SHP77 treated with DMSO at 0.1 percent for 48 hours (cell line): Measurements from ENCODE around the gene CNTNAP2.
"Not testable (repeated sequence)": the region's sequence is repeated elsewhere in the genome, so short reads cannot be mapped to it uniquely, and the experiment has no call there.

Experiments
- DNase-seq: peaks from one replicate; lab custom pipeline; 2025; lab: John Stamatoyannopoulos, UW

CNTNAP2 gene

GRCh38 chr7:148031811-148032210 is 1915.2 kb downstream of the CNTNAP2 start:
- DNase-seq, result no peak

- DNase-seq, result no peak
These were observed 1919.3 kb downstream of the CNTNAP2 start for GRCh38 chr7:148035950-148036349.

GRCh38 chr7:148037044-148037443 is 1920.4 kb downstream of the CNTNAP2 start:
- DNase-seq, result no peak

DNA sequence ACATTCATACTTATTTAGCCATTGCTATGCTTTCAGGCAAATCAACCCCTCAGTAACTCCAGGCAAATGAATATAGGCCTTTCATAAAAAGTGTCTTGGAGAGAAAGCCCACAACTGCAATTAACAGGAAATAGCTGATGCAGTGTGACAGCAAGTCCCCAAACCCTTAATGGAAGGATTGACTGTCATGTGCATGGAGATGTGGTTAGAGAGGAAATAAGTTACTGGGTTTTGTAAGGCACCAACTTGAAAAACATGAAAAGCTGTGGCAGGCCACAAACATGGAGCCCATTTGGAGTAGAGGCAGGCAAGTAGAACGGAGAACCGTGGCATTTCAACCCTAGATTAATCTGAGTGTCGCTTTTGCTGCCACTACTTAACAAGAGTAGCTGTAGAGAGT is 1924.6 kb downstream of the CNTNAP2 start:
- no peak for DNase-seq

DNA sequence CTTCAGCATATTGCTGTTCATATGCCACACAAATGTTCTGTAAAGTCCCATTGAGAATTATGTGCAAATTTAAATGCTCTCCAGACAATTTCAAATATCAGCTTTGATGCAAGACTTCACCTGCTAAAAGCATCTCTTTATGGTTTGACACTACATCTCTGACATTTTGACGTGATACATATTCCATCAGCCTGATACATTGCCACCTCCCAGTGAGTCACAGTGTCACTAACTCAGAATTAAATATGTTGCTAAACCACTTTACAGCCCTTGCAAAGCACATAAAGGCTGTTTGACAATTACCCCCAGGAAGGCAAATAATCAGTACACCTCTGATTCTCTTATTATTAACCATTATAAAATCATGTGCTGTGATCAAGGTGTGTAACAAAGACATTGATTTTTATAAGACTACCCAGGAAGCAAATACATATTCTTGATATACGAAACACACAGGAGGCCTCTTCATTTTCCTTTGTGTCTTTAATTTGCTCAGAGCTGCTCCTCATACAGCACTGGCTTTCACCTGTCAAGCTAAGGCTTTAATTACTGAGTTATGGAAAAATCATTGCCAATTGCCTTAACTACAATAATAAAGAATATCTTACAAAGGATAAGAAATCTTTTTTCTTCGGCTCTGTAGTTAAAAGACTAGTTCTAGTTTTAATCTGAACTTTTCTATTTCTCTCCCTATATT is 1926.5 kb downstream of the CNTNAP2 start:
- no peak for DNase-seq

DNA sequence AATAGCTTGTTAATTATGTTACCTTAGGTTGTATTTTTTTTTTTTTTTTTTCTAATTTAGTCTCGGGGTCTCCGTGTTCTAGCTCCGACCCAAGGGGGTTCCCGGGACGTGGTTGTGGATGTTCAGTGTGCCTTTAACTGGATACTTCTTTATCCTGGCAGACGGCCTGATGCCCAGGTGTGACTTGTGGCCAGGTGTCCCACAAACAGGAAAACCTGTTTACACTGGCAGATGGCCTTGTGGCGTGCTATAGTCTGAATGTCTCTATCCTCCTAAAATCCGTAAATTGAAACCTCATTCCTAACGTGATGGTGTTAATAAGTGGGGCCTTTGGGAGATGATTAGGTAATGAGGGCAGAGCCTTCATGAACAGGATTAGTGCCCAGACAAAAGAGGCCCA is 1927.6 kb downstream of the CNTNAP2 start:
- DNase-seq, result peak; percentile 71

DNA sequence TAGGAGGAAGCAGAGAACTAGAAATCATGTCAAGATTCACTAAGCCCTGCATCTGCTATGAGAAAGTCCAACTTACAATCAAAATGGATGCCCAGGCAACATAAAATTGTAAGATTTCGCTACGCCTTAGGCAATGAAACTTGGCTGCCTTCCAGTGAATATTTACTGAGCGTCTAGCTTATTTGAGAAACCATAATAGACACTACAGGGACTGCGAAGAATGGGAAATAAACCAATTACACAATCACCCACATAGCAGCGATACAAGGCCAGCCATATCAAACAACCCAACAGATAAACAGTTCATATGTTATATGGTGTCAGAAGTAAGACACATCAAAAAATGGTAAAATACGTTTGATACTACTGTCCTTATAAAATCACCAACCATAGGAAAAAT is 1928.9 kb downstream of the CNTNAP2 start:
- DNase-seq, result peak; percentile 47

DNA sequence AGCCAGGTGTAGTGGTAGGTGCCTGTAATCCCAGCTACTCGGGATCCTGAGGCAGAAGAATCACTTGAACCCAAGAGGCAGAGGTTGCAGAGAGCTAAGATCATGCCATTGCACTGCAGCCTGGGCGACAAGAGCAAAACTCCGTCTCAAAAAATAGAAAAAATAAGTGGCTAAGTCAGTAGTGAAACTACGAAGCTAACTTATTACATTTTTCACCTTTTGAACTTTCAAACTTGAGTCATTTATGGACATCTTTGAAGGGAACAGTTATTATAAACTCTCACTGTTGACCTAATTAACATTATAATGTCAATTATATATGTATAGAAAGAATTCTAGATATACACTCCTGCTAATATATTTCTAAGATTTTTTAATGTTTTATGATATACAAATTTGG is 1932.5 kb downstream of the CNTNAP2 start:
- no peak for DNase-seq

- DNase-seq, result no peak
These were observed 1934.0 kb downstream of the CNTNAP2 start for GRCh38 chr7:148050492-148051158.

- DNase-seq, result no peak
These were observed 1939.8 kb downstream of the CNTNAP2 start for GRCh38 chr7:148056406-148056805.

- peak; percentile 63 for DNase-seq
These were observed 1941.5 kb downstream of the CNTNAP2 start for GRCh38 chr7:148058092-148058491.

DNA sequence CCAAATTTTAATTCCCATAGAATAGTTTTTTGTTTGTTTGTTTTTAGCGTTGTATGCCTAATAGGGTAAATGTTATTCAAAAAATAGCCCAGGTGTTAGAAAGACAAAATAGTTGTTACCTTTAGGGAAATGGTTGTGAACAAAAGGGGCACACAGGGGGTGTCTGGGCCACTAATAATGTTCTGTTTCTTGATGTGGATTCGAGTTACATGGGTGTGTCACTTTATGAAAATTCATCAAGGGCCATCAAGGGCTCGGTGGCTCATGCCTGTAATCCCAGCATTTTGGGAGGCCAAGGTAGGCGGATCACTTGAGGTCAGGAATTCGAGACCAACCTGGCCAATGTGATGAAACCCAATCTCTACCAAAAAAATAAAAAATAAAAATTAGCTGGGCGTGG is 1942.2 kb downstream of the CNTNAP2 start:
- no peak for DNase-seq

DNA sequence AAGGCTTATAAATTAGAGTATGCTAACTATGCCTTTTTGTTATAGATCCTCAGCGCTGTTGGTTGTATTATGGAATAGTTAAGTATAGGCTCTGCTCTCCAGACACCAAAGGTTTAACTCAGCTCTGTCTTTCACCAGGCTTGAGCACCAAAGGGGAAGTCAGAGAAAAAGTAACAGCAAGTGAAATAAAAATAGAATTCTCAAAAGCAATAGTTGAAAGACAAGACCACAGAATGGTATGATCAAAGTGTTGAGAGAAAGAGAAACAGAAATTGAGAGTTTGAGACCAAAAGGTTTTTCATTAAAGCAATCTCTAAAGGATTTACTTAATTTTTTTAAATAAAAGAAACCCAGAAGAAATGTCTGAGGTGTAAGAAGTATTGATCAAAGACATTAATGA is 1944.1 kb downstream of the CNTNAP2 start:
- DNase-seq, result no peak

DNA sequence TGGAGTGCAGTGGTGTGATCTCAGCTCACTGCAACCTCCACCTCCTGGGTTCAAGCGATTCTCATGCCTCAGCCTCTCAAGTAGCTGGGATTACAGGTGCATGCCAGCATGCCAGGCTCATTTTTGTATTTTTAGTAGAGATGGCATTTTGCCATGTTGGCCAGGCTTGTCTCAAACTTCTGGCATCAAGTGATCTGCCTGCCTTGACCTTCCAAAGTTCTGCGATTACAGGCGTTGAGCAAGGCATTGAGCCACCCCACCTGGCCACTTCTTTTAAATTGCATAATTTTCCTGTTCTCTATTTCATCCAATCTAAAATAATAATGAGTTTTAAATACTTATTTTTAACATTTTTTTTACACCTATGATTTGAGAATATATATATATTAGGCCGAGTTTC is 1961.5 kb downstream of the CNTNAP2 start:
- DNase-seq, result not testable (repeated sequence)

DNA sequence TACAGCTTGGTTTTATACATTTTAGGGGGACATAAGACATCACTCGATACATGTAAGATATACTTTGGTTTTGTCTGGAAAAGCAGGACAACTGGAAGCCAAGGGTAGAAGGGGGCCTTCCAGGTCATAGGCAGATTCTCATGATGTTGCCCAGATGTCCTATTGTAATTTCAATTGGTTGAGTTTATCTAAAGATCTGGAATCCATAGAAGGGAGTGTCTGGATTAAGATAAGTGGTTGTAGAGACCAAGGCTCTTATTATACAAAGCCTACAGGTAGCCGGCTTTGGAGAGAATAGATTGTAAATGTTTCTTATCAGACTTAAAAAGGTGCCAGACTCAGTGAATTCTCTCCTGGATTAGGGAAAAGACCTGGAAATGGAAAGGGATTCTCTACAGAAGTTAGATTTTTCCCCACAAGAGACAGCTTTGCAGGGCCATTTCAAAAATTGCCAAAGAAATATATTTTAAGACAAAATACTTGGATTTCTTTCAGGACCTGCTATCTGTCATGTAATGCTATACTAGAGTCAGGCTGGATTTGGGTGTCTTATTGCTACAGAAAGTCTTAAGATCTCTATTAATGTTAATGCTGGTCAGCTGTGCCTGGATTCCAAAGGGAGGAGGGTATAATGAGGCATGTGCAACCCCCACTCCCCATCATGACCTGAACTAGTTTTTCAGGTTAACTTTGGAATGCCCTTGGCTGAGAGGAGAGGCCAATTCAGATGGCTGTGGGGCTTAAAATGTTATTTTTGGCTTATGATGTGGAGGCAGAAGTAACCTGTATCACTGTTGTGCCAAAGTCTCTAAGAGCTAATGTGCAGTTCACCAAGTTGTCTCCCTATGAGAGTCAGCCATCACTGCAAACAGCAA is 1962.8 kb downstream of the CNTNAP2 start:
- DNase-seq, result no peak

DNA sequence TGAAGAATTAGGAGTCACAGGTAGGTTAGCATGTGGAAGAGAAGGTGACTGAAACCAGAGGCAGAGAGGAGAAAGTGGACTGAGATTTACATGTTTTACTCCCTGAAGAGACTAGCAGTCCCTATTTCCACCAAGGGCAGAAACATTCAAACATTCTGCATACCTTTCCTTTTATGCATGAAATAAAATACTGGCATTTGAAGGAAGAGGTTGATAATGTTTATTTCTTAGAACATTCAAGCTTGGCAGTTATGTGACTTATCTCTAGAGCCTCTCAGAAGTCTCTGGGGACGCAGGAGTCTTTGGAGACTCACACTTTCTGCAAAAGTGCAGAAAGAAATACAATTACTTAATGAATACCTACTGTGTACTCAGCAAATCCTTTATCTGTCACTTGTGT is 1966.8 kb downstream of the CNTNAP2 start:
- no peak for DNase-seq

DNA sequence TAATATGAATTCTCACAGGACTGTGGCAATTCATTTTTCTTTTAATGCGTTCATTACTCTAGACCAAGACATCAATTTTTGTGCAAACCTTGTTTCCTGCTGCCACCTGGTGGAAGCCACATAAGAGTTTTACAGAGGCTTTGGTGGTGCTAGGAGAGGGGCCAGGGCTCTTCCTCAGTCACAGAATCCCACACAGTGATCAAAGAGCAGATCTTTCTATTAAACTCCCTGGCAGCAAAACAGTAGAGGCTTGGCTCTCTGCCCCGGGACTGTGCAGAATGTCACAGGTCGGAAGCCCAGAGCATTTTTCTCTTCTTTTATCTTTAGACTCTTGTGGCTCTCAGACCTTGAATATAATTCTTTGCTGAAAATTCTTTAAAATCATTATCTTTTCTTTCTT is 1967.5 kb downstream of the CNTNAP2 start:
- DNase-seq, result peak; percentile 56

- no peak for DNase-seq
These were observed 1975.3 kb downstream of the CNTNAP2 start for GRCh38 chr7:148091882-148092281.

DNA sequence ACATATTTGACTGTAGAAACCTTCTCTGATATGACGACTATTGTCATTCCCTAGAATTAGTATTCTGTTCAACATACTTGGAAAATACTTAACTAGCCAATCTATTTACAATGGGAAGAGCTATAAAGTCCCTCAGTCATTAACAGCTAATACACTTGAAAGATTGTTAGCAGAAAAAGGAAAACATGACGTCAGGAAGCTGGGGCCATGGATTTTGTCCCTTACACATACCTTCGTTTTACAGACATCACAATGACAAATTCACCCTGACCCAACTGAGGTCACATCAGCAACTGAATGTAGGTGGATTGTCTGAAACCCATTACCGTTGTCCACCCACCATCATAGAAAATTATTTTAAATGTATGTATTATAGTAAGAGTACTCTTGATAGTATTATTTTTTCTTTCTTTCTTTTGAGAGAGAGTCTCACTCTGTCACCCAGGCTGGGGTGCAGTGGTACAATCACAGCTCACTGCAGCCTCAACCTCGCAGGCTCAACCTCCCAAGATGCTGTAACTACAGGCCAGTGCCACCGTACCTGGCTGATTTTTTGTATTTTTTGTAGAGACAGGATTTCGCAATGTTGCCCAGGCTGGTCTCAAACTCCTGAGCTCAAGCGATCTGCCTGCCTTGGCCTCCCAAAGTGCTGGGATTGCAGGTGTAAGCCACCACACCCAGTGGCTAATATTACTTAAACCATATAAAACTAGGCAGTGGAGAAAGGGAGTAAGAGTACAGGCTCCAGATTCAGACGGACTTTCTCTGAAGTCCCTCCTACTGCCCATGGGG is 1977.0 kb downstream of the CNTNAP2 start:
- DNase-seq, result no peak

DNA sequence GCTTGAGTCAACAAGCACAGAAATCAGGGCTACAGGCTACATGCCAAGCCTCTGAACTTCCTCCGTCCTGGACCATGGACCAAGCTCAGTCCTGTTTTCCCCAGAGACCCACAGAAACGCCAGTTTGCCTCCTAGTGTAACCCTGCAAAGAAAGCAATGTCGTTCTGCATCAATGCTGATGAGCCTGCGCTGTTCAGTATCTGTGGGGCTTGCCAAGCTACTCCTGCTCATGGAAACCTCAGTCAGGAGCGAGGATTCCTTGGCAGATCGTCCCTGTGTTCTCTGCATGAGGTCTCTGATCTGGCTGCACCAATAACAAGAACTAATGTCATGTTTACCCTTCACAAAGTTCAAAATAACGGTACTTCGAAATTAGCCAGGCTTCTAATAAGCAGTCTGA is 1978.5 kb downstream of the CNTNAP2 start:
- no peak for DNase-seq

DNA sequence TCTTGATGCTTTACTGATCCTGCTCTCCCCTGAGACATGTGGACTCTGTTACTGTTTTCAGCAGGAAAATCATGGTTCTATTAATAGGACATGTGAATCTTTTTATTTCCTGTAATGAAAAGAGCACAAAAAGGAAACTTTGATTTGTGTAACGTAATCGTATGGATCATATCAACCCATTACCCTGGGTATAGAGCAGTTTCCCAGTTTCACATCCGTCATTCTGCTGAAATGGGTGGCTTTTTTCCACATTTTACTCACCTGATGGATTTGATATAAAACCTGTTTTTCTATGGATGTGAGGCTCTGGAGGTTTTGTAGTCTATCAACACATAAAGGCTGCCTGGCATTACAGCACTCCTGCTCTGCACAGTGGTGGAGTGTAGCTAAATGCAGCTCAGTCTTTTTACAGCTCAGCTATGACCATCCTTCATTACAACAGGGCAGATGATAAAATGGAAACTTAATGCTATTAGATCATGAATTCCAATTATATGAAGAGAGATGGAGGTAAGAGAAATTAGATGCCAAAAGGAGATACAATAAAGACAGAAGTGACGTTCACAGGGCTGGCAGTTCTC is 1987.6 kb downstream of the CNTNAP2 start:
- no peak for DNase-seq

DNA sequence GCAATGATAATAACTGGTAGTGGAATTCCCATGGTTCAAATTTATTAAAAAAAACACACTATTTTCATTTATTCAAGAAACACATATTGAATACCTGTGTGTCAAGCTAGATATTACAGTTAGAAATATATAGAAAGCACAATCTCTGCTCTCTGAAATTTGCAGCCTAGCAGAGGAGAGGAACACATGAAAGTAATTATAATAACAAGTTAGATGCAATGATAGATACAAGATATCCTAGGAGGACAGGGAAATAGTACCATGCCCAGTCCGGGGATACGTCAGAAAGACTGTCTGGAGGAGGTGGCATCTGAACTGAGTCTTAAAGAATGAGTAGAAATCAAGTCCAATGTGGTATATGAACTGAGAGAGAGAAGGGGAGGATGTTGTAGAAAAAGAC is 1988.3 kb downstream of the CNTNAP2 start:
- DNase-seq, result no peak
